Right lobe of liver (tissue), 4 donors: ENCODE data around the gene PRTFDC1.

Source experiments
- POLR2A ChIP-seq: fragments of 450-650 bp; IDR thresholded peaks from one replicate; pipeline ENCODE4 v1.6.1; 2017; ENCODE audit warnings: antibody characterized with exemption, mild to moderate bottlenecking
- TF ChIP-seq, protein P1 (sequence below), 4 donors: fragments of 200-600 bp in 3 of 4; fragments of 450-650 bp in 1 of 4; IDR thresholded peaks; one replicate each; pipeline versions ENCODE4 v1.5.1 to v1.8.0; 2016 to 2022; ENCODE audit warnings: antibody characterized with exemption in 4 of 4, mild to moderate bottlenecking in 2 of 4
- donor health status: DM: no; HTN: no; CAD: no.
- donor health status: DM: no; HTN: no; CAD: no.
- donor health status: DM: no; HTN: yes; CAD: no.

DNA sequence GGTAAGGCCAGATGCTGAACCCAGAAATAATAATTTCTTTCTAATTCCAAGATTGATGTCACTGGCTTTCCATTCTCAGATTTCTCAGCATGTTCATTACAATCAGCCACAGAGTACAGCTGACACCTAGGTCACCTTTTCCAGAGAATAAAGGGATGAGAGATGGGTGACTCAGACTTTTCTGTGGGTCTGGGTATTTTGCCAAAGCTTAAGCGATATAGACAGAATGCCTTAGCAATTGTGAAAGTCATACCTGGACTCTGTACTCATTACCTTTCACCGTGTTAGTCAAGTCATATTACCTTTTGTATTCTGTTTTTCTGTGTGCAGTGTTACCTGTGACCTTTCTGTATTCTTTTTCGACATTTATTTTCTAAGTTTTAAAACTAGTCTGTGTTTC lies 10.6 kb upstream of the PRTFDC1 start:
- TF ChIP-seq, protein P1, sequence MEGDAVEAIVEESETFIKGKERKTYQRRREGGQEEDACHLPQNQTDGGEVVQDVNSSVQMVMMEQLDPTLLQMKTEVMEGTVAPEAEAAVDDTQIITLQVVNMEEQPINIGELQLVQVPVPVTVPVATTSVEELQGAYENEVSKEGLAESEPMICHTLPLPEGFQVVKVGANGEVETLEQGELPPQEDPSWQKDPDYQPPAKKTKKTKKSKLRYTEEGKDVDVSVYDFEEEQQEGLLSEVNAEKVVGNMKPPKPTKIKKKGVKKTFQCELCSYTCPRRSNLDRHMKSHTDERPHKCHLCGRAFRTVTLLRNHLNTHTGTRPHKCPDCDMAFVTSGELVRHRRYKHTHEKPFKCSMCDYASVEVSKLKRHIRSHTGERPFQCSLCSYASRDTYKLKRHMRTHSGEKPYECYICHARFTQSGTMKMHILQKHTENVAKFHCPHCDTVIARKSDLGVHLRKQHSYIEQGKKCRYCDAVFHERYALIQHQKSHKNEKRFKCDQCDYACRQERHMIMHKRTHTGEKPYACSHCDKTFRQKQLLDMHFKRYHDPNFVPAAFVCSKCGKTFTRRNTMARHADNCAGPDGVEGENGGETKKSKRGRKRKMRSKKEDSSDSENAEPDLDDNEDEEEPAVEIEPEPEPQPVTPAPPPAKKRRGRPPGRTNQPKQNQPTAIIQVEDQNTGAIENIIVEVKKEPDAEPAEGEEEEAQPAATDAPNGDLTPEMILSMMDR (IDR thresholded peaks at IDR 0.05), result no peak
- TF ChIP-seq POLR2A, result no peak
